Hepatocyte (in vitro differentiated cells): Measurements from ENCODE around the gene PTN.

Source experiments
- EZH2 ChIP-seq: fragments of 200-600 bp; sonication (generic); IDR thresholded peaks from 2 replicates; pipeline ENCODE4 v1.6.1; 2016; ENCODE audit warnings: antibody characterized with exemption, mild to moderate bottlenecking, borderline replicate concordance
- TF ChIP-seq, protein P1 (sequence below): fragments of 200-600 bp; sonication (generic); IDR thresholded peaks from 2 replicates; pipeline ENCODE4 v1.5.1; 2016; ENCODE audit warnings: antibody characterized with exemption, mild to moderate bottlenecking; ENCODE audit not compliant: poor library complexity

DNA sequence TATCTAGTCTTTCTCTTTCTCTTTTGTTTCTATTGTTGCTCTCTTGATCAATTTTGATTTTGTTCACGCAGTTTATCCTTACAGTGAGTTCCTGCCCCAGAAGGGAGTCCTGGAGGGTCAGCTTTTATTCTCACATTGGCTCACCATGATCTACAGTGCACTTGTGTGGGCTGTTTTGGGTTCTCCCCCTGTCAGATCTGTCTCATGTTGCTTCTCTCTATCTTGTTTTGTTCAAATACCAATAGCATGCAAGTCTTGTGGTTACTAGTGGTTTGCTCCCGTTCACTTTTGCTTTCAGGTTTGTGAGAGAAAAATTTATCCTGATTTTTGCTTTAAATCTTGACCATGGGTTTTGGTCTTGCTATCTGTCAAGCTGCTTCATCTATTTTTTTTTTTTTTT is 74.3 kb downstream of the PTN start:
- TF ChIP-seq, protein P1, sequence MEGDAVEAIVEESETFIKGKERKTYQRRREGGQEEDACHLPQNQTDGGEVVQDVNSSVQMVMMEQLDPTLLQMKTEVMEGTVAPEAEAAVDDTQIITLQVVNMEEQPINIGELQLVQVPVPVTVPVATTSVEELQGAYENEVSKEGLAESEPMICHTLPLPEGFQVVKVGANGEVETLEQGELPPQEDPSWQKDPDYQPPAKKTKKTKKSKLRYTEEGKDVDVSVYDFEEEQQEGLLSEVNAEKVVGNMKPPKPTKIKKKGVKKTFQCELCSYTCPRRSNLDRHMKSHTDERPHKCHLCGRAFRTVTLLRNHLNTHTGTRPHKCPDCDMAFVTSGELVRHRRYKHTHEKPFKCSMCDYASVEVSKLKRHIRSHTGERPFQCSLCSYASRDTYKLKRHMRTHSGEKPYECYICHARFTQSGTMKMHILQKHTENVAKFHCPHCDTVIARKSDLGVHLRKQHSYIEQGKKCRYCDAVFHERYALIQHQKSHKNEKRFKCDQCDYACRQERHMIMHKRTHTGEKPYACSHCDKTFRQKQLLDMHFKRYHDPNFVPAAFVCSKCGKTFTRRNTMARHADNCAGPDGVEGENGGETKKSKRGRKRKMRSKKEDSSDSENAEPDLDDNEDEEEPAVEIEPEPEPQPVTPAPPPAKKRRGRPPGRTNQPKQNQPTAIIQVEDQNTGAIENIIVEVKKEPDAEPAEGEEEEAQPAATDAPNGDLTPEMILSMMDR: no peak
- TF ChIP-seq EZH2: no peak
